Activated gamma-delta T cell treated with Interleukin-2 at 50 U/mL for 16 hours (primary cell): ENCODE measurements around the gene TM7SF3.
"Not testable (repeated sequence)": the region's sequence is repeated elsewhere in the genome, so short reads cannot be mapped to it uniquely, and the experiment has no call there.

Experiments
- DNase-seq: peaks from one replicate; pipeline ENCODE4 v3.0.0-alpha.2; 2020

TM7SF3 gene

GRCh38 chr12:27014085-27014858, at the start of gene TM7SF3:
Gene TM7SF3 (minus strand): TSS chr12:27014384. CDS start chr12:27014168, 216 bp downstream.
- DNase-seq, result peak; percentile 94

GRCh38 chr12:27063250-27063851, 49.2 kb upstream of the TM7SF3 start:
- DNase-seq, result no peak

GRCh38 chr12:27061317-27061716, 47.1 kb upstream of the TM7SF3 start:
- DNase-seq, result no peak

GRCh38 chr12:27060740-27061139, 46.6 kb upstream of the TM7SF3 start:
- no peak for DNase-seq

- no peak for DNase-seq
Measured at GRCh38 chr12:27057543-27057942, 43.4 kb upstream of the TM7SF3 start.

GRCh38 chr12:27055966-27056365, 41.8 kb upstream of the TM7SF3 start:
- DNase-seq, result no peak

GRCh38 chr12:27052742-27053141, 38.6 kb upstream of the TM7SF3 start:
- DNase-seq, result no peak

- DNase-seq, result no peak
Measured at GRCh38 chr12:27052176-27052575, 38.0 kb upstream of the TM7SF3 start.

GRCh38 chr12:27048822-27049752, 34.9 kb upstream of the TM7SF3 start:
- DNase-seq, result no peak

- not testable (repeated sequence) for DNase-seq
Measured at GRCh38 chr12:27042018-27042417, 27.8 kb upstream of the TM7SF3 start.

GRCh38 chr12:27040637-27041036, 26.5 kb upstream of the TM7SF3 start:
- not testable (repeated sequence) for DNase-seq

GRCh38 chr12:27034607-27035293, 20.6 kb upstream of the TM7SF3 start:
- DNase-seq, result no peak

- no peak for DNase-seq
Measured at GRCh38 chr12:27032679-27033078, 18.5 kb upstream of the TM7SF3 start.

GRCh38 chr12:27031531-27031930, 17.3 kb upstream of the TM7SF3 start:
- no peak for DNase-seq

- no peak for DNase-seq
Measured at GRCh38 chr12:27026257-27026656, 12.1 kb upstream of the TM7SF3 start.

- no peak for DNase-seq
Measured at GRCh38 chr12:27025116-27025515, 10.9 kb upstream of the TM7SF3 start.

- DNase-seq, result no peak
Measured at GRCh38 chr12:27024291-27024690, 10.1 kb upstream of the TM7SF3 start.

GRCh38 chr12:27020761-27021160, 6.6 kb upstream of the TM7SF3 start:
- DNase-seq, result no peak

- DNase-seq, result no peak
Measured at GRCh38 chr12:27018037-27018436, 3.9 kb upstream of the TM7SF3 start.

GRCh38 chr12:27017163-27017823, 3.1 kb upstream of the TM7SF3 start:
- DNase-seq, result not testable (repeated sequence)

GRCh38 chr12:27015730-27016076, 1.5 kb upstream of the TM7SF3 start:
- no peak for DNase-seq
